Nephron (organoid): Measurements from ENCODE around the gene HYAL4.
A peak's percentile ranks its signal among the peaks of the same experiment; 100 is the strongest.

Experiments
- H3K27ac Mint-ChIP-seq, 3 experiments: 2 replicates each; pipeline ENCODE4 v1.8.0; 2020; ENCODE audit warnings: mixed read lengths in 3 of 3, mild to moderate bottlenecking in 2 of 3, moderate library complexity in 1 of 3
- H3K27me3 Mint-ChIP-seq: 2 replicates; pipeline ENCODE4 v1.8.0; 2021; ENCODE audit warnings: low read depth, mild to moderate bottlenecking, moderate library complexity, mixed read lengths
- H3K36me3 Mint-ChIP-seq: 2 replicates; pipeline ENCODE4 v1.8.0; 2020; ENCODE audit warnings: low read depth, mixed read lengths
- H3K4me1 Mint-ChIP-seq: 2 replicates; pipeline ENCODE4 v1.8.0; 2020; ENCODE audit warnings: mixed read lengths
- H3K4me3 Mint-ChIP-seq, 3 experiments: 2 replicates each; pipeline ENCODE4 v1.8.0; 2020; ENCODE audit warnings: mild to moderate bottlenecking in 3 of 3, mixed read lengths in 3 of 3, moderate library complexity in 2 of 3
- H3K9me3 Mint-ChIP-seq: 2 replicates; pipeline ENCODE4 v1.8.0; 2020; ENCODE audit warnings: mixed read lengths
- TF ChIP-seq, protein P1 (sequence below), 3 experiments: fragments of 200-600 bp; sonication (generic); IDR thresholded peaks; one replicate each; pipeline ENCODE4 v1.5.0; 2021; ENCODE audit warnings: antibody characterized with exemption in 3 of 3; ENCODE audit not compliant: unreplicated experiment in 3 of 3

HYAL4 gene

DNA sequence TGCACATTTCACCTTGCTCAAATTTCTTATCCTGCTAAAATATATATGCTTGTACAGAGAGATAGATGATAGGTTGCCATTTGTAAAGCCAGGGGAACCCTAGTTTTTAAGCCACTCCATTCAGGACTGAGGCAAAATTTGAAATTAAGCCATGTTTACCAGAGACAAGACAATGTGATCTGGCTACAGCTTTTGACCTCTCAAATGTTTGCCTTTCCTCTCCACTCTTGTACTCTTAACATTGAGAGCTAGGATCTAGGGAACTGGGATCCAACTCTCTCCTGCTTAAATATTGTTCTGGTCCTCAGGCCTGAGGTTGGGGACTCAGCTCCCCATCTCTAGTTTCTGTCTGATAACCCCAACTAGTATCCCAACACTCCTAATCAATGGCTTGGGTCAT lies 15.9 kb downstream of the HYAL4 start:
- Mint-ChIP-seq H3K4me1 (peaks cover 16% of the 10 kb centered on the region), H3K27me3 (no peaks in the 10 kb centered on the region), H3K27ac (peak overlapping the region; percentile 75 to 89 (median 87)), H3K36me3 (no peaks in the 10 kb centered on the region), H3K4me3 (no peak overlapping the region), H3K9me3 (peaks cover 12% of the 10 kb centered on the region)
- TF ChIP-seq, protein P1, sequence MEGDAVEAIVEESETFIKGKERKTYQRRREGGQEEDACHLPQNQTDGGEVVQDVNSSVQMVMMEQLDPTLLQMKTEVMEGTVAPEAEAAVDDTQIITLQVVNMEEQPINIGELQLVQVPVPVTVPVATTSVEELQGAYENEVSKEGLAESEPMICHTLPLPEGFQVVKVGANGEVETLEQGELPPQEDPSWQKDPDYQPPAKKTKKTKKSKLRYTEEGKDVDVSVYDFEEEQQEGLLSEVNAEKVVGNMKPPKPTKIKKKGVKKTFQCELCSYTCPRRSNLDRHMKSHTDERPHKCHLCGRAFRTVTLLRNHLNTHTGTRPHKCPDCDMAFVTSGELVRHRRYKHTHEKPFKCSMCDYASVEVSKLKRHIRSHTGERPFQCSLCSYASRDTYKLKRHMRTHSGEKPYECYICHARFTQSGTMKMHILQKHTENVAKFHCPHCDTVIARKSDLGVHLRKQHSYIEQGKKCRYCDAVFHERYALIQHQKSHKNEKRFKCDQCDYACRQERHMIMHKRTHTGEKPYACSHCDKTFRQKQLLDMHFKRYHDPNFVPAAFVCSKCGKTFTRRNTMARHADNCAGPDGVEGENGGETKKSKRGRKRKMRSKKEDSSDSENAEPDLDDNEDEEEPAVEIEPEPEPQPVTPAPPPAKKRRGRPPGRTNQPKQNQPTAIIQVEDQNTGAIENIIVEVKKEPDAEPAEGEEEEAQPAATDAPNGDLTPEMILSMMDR (IDR thresholded peaks at IDR 0.05; ENCODE audit: unreplicated experiment in 3 of 3), result no peak

DNA sequence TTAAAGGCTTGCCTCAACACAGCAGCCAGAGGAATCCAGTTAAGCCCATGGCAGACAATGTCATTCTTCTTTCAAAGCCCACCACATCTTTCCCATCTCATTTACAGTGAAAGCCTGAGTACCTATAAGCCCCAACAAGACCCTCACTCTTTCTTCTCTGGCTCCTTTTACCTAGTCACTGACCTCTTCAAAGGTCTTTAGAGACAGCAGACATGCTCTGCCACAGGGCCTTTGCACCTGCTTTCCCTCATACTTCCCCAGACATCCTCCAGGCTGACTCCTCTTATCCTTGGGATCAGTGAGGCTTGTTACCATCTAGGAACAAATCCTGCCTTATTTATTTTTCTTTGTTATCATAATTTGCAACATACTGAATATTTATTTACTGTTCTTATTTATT lies 17.8 kb downstream of the HYAL4 start:
- TF ChIP-seq, protein P1 (IDR thresholded peaks at IDR 0.05; ENCODE audit: unreplicated experiment in 3 of 3), result no peak
- Mint-ChIP-seq H3K27ac (peak overlapping the region in 2 of 3 experiments; percentile 89 to 95), H3K9me3 (peaks cover 4% of the 10 kb centered on the region), H3K27me3 (no peaks in the 10 kb centered on the region), H3K4me1 (peaks cover 16% of the 10 kb centered on the region), H3K36me3 (no peaks in the 10 kb centered on the region), H3K4me3 (no peak overlapping the region)

DNA sequence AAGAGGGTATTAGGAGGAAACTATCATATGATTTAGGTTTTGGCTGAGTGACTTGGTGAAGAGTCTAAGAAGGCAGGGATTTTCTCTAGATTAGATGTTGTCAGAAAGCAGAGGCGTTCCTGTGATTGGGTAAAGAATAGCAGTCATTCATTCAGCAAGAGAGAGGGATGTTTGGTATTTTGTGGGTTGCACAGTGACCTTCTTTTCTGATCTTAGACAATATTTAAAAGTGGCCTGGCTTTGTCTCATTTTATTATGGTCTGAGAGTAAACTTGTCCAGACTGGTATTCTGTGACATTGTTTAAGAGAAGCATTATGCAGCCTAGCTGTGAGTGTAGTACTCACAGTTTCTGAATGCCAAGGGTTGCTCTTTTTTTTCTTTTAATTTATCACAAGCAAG lies 18.5 kb downstream of the HYAL4 start:
- H3K27me3 Mint-ChIP-seq, result no peaks in the 10 kb centered on the region

DNA sequence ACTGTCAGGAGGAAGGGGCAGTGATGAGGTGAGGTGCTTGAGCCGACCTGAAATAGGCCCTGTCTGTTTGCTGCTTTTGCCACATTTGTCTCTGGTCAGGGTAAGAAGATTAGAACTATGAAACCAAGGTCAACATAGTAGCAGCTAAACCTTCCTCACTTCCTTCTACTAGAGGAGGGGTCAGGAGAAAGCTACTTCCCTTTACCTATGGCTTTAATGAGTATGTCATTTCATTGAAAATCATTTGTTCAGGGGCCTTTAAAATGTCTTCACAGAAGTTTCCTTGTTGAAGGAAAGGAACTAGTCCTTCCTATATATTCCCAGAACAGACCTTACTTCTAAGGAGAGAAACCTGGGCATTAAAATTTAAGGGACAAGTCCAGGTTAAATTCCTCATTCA lies 19.0 kb downstream of the HYAL4 start:
- TF ChIP-seq, protein P1 (IDR thresholded peaks at IDR 0.05; ENCODE audit: unreplicated experiment in 3 of 3), result no peak
- Mint-ChIP-seq H3K9me3 (peaks cover 4% of the 10 kb centered on the region), H3K36me3 (no peaks in the 10 kb centered on the region), H3K27ac (peak overlapping the region in 2 of 3 experiments; percentile 30 to 89), H3K4me1 (peaks cover 16% of the 10 kb centered on the region), H3K4me3 (no peak overlapping the region), H3K27me3 (no peaks in the 10 kb centered on the region)

More for the DNA sequence above, 18.5 kb downstream of the HYAL4 start:
- Mint-ChIP-seq H3K4me3 (no peak overlapping the region), H3K36me3 (no peaks in the 10 kb centered on the region), H3K9me3 (peaks cover 4% of the 10 kb centered on the region), H3K27ac (peak overlapping the region in 2 of 3 experiments; percentile 30 to 89), H3K4me1 (peaks cover 16% of the 10 kb centered on the region)
- TF ChIP-seq, protein P1 (IDR thresholded peaks at IDR 0.05; ENCODE audit: unreplicated experiment in 3 of 3), result no peak

DNA sequence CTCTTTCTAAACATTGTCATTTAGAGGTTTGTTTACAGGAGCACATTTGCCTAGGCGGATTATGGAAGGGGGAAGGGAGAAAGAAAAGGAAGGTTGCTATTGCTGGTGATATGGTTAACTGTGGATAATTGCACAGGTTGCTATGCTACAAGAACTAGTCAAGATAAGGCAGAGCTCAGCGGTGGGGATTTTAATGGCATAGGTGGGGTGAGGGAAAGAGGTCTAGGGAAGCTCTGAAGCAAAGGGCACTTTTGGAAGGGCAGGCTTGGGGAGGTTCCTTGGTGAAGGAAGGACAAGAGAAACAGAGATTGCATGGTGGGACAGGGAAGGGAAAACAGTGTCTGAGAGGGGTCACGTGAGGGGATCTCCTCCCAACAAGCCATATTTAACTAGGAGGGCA lies 19.5 kb downstream of the HYAL4 start:
- Mint-ChIP-seq H3K27me3 (no peaks in the 10 kb centered on the region), H3K36me3 (no peaks in the 10 kb centered on the region), H3K4me3 (no peak overlapping the region), H3K4me1 (peaks cover 16% of the 10 kb centered on the region), H3K9me3 (peaks cover 4% of the 10 kb centered on the region), H3K27ac (peak overlapping the region in 2 of 3 experiments; percentile 30 to 89)
- TF ChIP-seq, protein P1 (IDR thresholded peaks at IDR 0.05; ENCODE audit: unreplicated experiment in 3 of 3), result no peak

DNA sequence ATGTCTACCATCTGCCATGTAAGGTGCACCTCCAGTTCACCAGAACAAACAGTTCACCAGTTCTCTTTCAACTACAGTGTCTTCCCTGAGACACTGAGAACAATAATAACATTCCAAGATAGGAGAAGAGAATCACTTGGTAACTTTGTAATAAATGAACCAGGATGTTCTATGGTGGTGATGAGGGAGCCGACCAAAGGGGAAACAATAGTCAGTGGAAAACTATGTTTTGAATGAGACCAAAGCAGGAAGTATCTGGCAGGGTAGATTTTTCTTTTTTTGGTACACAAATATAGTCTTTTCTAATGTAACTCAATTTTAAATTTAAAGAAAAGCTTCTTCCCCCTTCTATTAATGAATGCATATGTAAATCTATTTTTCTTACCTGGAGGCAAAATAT lies 20.0 kb downstream of the HYAL4 start:
- peaks cover 4% of the 10 kb centered on the region for H3K9me3 Mint-ChIP-seq
- no peaks in the 10 kb centered on the region for H3K36me3 Mint-ChIP-seq
- H3K4me1 Mint-ChIP-seq, result peaks cover 16% of the 10 kb centered on the region
- TF ChIP-seq, protein P1 (IDR thresholded peaks at IDR 0.05; ENCODE audit: unreplicated experiment in 3 of 3), result no peak
- no peaks in the 10 kb centered on the region for H3K27me3 Mint-ChIP-seq
- H3K4me3 Mint-ChIP-seq, result no peak overlapping the region
- peak overlapping the region in 1 of 3 experiments; percentile 51 for H3K27ac Mint-ChIP-seq
